ENCODE measurements around the gene SH3BP4. TPM values are rescaled to one million over a fixed set of nuclear protein-coding genes. Genes with fewer than 3 reads are reported as not detected.

SH3BP4 gene
- total and polyA plus RNA-seq, 2 of the 8 experiments (the other 6 are each of a cell fraction or from before 2014, with no cell fraction given) = 28.3 to 35.4 TPM

- no peak overlapping the region for H2BK12ac ChIP-seq (ENCODE audit: low read depth, low read length)
- no peak overlapping the region for H4K91ac ChIP-seq (replicated peaks; ENCODE audit: insufficient read length, low read length)
- H3K4me2 ChIP-seq (ENCODE audit: insufficient read depth in 1 of 2, low read depth in 2 of 2, low read length in 2 of 2) = no peak overlapping the region
- H2AFZ ChIP-seq (ENCODE audit: low read length) = no peak overlapping the region
- no peak overlapping the region for H3K27ac ChIP-seq (ENCODE audit: low read depth, low read length)
- H3K9ac ChIP-seq (replicated peaks in 1 of 4; ENCODE audit: extremely low read depth in 1 of 4, low read depth in 3 of 4, low read length in 3 of 4) = no peak overlapping the region
- H4K20me1 ChIP-seq (replicated peaks in 1 of 2; ENCODE audit: control insufficient read depth in 1 of 2, insufficient read depth in 2 of 2, low read length in 2 of 2) = peaks cover 0 to 5% of the 10 kb centered on the region in 2 experiments
- TF ChIP-seq CTCF (IDR thresholded peaks at IDR 0.05; ENCODE audit: control extremely low read depth in 1 of 3, insufficient read depth in 1 of 3, low read depth in 1 of 3, low read length in 3 of 3) (no peak), GABPA (IDR thresholded peaks at IDR 0.05; ENCODE audit: borderline replicate concordance, insufficient read depth, low read length) (no peak), TAF1 (IDR thresholded peaks at IDR 0.05; ENCODE audit: low read depth, low read length) (no peak), TEAD4 (IDR thresholded peaks at IDR 0.05; ENCODE audit: low read depth, low read length) (no peak), POU5F1 (IDR thresholded peaks at IDR 0.05; ENCODE audit: low read depth, low read length) (no peak), SUZ12 (IDR thresholded peaks at IDR 0.05; ENCODE audit: low read length) (no peak), NRF1 (IDR thresholded peaks at IDR 0.05; ENCODE audit: low read depth, low read length) (no peak), HDAC6 (IDR thresholded peaks at IDR 0.05; ENCODE audit: low read depth, low read length) (no peak), SP4 (IDR thresholded peaks at IDR 0.05; ENCODE audit: low read length) (no peak), TCF12 (IDR thresholded peaks at IDR 0.05; ENCODE audit: low read depth, low read length) (no peak), CHD2 (IDR thresholded peaks at IDR 0.05; ENCODE audit: low read length) (no peak)
- ChIA-PET CTCF (ENCODE audit: partially characterized antibody) (interaction anchor here (0.9 kb wide), 1 partner anchor 539 kb away, joined by 3 read pairs; no protein-coding TSS in a partner anchor), POLR2A (ENCODE audit: partially characterized antibody) (no interaction called here)
- no peaks in the 10 kb centered on the region for H3K27me3 ChIP-seq (replicated peaks in 1 of 4; ENCODE audit: control insufficient read depth in 3 of 4, extremely low read depth in 1 of 4, insufficient read depth in 3 of 4, low read length in 3 of 4)
- peaks cover 6% of the 10 kb centered on the region; the same call in 1 of the 2 replicates for H3K23me2 ChIP-seq (ENCODE audit: low read depth, low read length)
- no peak overlapping the region for H3K56ac ChIP-seq (replicated peaks; ENCODE audit: insufficient read length, low read depth, low read length)
- no peak overlapping the region for H2BK15ac ChIP-seq (ENCODE audit: low read length)
- DNase-seq (ENCODE audit: low read depth in 1 of 2, low spot score in 2 of 2) (no peak), FAIRE-seq (no peak)
- H4K5ac ChIP-seq (ENCODE audit: insufficient read length, low read depth, low read length) = no peak overlapping the region
- no peak overlapping the region for H2BK5ac ChIP-seq (ENCODE audit: low read depth, low read length)
- no peaks in the 10 kb centered on the region for H3K36me3 ChIP-seq (ENCODE audit: control insufficient read depth in 2 of 4, insufficient read depth in 4 of 4, low read length in 3 of 4)
- no peak overlapping the region for H4K8ac ChIP-seq (ENCODE audit: extremely low read depth, insufficient read depth, low read length)
- peaks cover 3% of the 10 kb centered on the region in 2 experiments; a peak in 1 of 4 replicates for H3K9me3 ChIP-seq (ENCODE audit: insufficient read depth in 2 of 2, low read depth in 1 of 2, low read length in 1 of 2)
- no peak overlapping the region for H2BK120ac ChIP-seq (replicated peaks; ENCODE audit: low read depth, low read length)
- H3K79me1 ChIP-seq (ENCODE audit: low read depth, low read length) = no peaks in the 10 kb centered on the region
- no peaks in the 10 kb centered on the region; a peak in 1 of 4 replicates for H3K79me2 ChIP-seq (ENCODE audit: control insufficient read depth in 1 of 2, insufficient read depth in 2 of 2, low read length in 2 of 2)
- no peak overlapping the region for H2AK5ac ChIP-seq (ENCODE audit: low read depth, low read length)
- H3K4me3 ChIP-seq (ENCODE audit: extremely low read depth in 1 of 4, insufficient read depth in 2 of 4, low read depth in 3 of 4, low read length in 4 of 4) = no peak overlapping the region
- H3K23ac ChIP-seq (ENCODE audit: insufficient read length) = no peak overlapping the region
- no peak overlapping the region for H3K18ac ChIP-seq (ENCODE audit: extremely low read depth, low read length)
- H3K4ac ChIP-seq (replicated peaks; ENCODE audit: insufficient read length, low read depth, low read length) = no peak overlapping the region
- no peak overlapping the region for H2BK20ac ChIP-seq (ENCODE audit: low read length)
- WGBS, 2 experiments (ENCODE audit: extremely low coverage in 1 of 2, insufficient coverage in 1 of 2, insufficient read length in 1 of 2, insufficient replicate concordance in 2 of 2, low coverage in 1 of 2, low lambda C conversion rate in 2 of 2, missing lambda C conversion rate in 1 of 2) = 96% methylated on average over 5 of the region's 5 CpGs; no CpG with 5 or more reads in 1 of the 2 experiments
- H3K14ac ChIP-seq (ENCODE audit: insufficient read length) = no peak overlapping the region
- H3K4me1 ChIP-seq (replicated peaks in 1 of 4; ENCODE audit: control insufficient read depth in 3 of 4, insufficient read depth in 4 of 4, low read length in 3 of 4) = peaks cover 0 to 6% (median 2%) of the 10 kb centered on the region in 4 experiments; a peak in 2 of 7 replicates
These were observed 125.2 kb downstream of the SH3BP4 start for GRCh38 chr2:235077046-235077445.
